Trophoblast cell (in vitro differentiated cells and primary cell): ENCODE results near the gene ESYT2. TPM values are rescaled to one million over a fixed set of nuclear protein-coding genes. Genes with fewer than 3 reads are reported as not detected.
"Not testable (repeated sequence)": the region's sequence is repeated elsewhere in the genome, so short reads cannot be mapped to it uniquely, and the experiment has no call there.

ENCODE experiments used
- DNase-seq, 2 donors: peaks; one replicate each; pipeline ENCODE4 v3.0.0-alpha.2; 2016
- H2AFZ ChIP-seq: 2 replicates; pipeline ENCODE4 v1.6.1; 2013; ENCODE audit warnings: low read length, moderate library complexity, mild to moderate bottlenecking; ENCODE audit not compliant: insufficient read depth, poor library complexity
- H2AK5ac ChIP-seq: 2 replicates; pipeline ENCODE4 v1.6.1; 2013; ENCODE audit warnings: mild to moderate bottlenecking, low read length
- H2BK120ac ChIP-seq: 2 replicates; pipeline ENCODE4 v1.6.1; 2013; ENCODE audit warnings: low read length, mild to moderate bottlenecking, moderate library complexity; ENCODE audit not compliant: insufficient read depth, poor library complexity
- H2BK12ac ChIP-seq: 2 replicates; pipeline ENCODE4 v1.6.1; 2013; ENCODE audit warnings: mild to moderate bottlenecking, low read length, moderate library complexity
- H2BK5ac ChIP-seq: 2 replicates; pipeline ENCODE4 v1.6.1; 2013; ENCODE audit warnings: low read length, low read depth, moderate library complexity, mild to moderate bottlenecking; ENCODE audit not compliant: poor library complexity
- H3K14ac ChIP-seq: 2 replicates; pipeline ENCODE4 v1.6.1; 2013; ENCODE audit warnings: mild to moderate bottlenecking, low read length
- H3K18ac ChIP-seq: 2 replicates; pipeline ENCODE4 v1.6.1; 2013; ENCODE audit warnings: mild to moderate bottlenecking, low read length
- H3K23ac ChIP-seq: 2 replicates; pipeline ENCODE4 v1.6.1; 2013; ENCODE audit warnings: low read length
- H3K27ac ChIP-seq: 2 replicates; pipeline ENCODE4 v1.5.1; 2013; ENCODE audit warnings: low read depth, mild to moderate bottlenecking, inconsistent platforms, low read length, moderate library complexity
- H3K27me3 ChIP-seq: 2 replicates; pipeline ENCODE4 v1.6.1; 2013; ENCODE audit warnings: inconsistent platforms, mild to moderate bottlenecking, low read length, moderate library complexity; ENCODE audit not compliant: insufficient read depth
- H3K36me3 ChIP-seq, 2 experiments: 1 replicate in 1 of 2; 2 replicates in 1 of 2; pipeline ENCODE4 v1.6.1; 2013; ENCODE audit warnings: low read length in 2 of 2, mild to moderate bottlenecking in 2 of 2, moderate library complexity in 1 of 2; ENCODE audit not compliant: insufficient read depth in 2 of 2, control insufficient read depth in 1 of 2
- H3K4ac ChIP-seq: 2 replicates; pipeline ENCODE4 v1.6.1; 2013; ENCODE audit warnings: low read depth, mild to moderate bottlenecking, low read length, moderate library complexity
- H3K4me1 ChIP-seq, 2 experiments: 1 replicate in 1 of 2; 2 replicates in 1 of 2; pipeline ENCODE4 v1.6.1; 2013; ENCODE audit warnings: low read length in 2 of 2, mild to moderate bottlenecking in 2 of 2, moderate library complexity in 1 of 2; ENCODE audit not compliant: insufficient read depth in 2 of 2, control insufficient read depth in 1 of 2
- H3K4me2 ChIP-seq: 2 replicates; pipeline ENCODE4 v1.6.1; 2013; ENCODE audit warnings: inconsistent platforms, mild to moderate bottlenecking, low read length, moderate library complexity
- H3K4me3 ChIP-seq: 2 replicates; pipeline ENCODE4 v1.5.1; 2013; ENCODE audit warnings: mild to moderate bottlenecking, low read depth, low read length, inconsistent platforms
- H3K79me1 ChIP-seq: one replicate; pipeline ENCODE4 v1.6.1; 2013; ENCODE audit warnings: low read length
- H3K79me2 ChIP-seq: 2 replicates; pipeline ENCODE4 v1.6.1; 2013; ENCODE audit warnings: low read length, mild to moderate bottlenecking; ENCODE audit not compliant: control insufficient read depth, insufficient read depth, poor library complexity
- H3K9ac ChIP-seq: 2 replicates; pipeline ENCODE4 v1.6.1; 2013; ENCODE audit warnings: mild to moderate bottlenecking, low read length
- H3K9me3 ChIP-seq: 2 replicates; pipeline ENCODE4 v1.6.1; 2013; ENCODE audit warnings: low read depth, mild to moderate bottlenecking, control low read depth, inconsistent platforms, low read length; ENCODE audit not compliant: insufficient read depth
- H4K12ac ChIP-seq: 2 replicates; pipeline ENCODE4 v1.6.1; 2013; ENCODE audit warnings: low read depth, mild to moderate bottlenecking, low read length, moderate library complexity
- H4K8ac ChIP-seq: 2 replicates; pipeline ENCODE4 v1.6.1; 2013; ENCODE audit warnings: low read depth, mild to moderate bottlenecking, low read length, moderate library complexity
- H4K91ac ChIP-seq: one replicate; pipeline ENCODE4 v1.6.1; 2013; ENCODE audit warnings: low read depth, mild to moderate bottlenecking, low read length, moderate library complexity
- WGBS: extraction: QIAGEN DNeasy Blood & Tissue Kit; methylation state at CpG from one replicate; pipeline ENCODE4 v1.1.7; 2013; ENCODE audit warnings: missing lambda C conversion rate; ENCODE audit not compliant: insufficient read length, insufficient coverage; ENCODE audit errors: extremely low coverage; 5-methylcytosine and 5-hydroxymethylcytosine counted together
- polyA plus RNA-seq: library from polyadenylated mRNA; stranded (reverse); fragments of 200-250 nt; gene quantifications from 2 replicates; pipeline ENCODE4 v1.2.3, GENCODE V29; 2013

Gene ESYT2, protein sequence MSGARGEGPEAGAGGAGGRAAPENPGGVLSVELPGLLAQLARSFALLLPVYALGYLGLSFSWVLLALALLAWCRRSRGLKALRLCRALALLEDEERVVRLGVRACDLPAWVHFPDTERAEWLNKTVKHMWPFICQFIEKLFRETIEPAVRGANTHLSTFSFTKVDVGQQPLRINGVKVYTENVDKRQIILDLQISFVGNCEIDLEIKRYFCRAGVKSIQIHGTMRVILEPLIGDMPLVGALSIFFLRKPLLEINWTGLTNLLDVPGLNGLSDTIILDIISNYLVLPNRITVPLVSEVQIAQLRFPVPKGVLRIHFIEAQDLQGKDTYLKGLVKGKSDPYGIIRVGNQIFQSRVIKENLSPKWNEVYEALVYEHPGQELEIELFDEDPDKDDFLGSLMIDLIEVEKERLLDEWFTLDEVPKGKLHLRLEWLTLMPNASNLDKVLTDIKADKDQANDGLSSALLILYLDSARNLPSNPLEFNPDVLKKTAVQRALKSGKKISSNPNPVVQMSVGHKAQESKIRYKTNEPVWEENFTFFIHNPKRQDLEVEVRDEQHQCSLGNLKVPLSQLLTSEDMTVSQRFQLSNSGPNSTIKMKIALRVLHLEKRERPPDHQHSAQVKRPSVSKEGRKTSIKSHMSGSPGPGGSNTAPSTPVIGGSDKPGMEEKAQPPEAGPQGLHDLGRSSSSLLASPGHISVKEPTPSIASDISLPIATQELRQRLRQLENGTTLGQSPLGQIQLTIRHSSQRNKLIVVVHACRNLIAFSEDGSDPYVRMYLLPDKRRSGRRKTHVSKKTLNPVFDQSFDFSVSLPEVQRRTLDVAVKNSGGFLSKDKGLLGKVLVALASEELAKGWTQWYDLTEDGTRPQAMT
- polyA plus RNA-seq, result 58.7 and 59.5 TPM in 2 replicates

GRCh38 chr7:158829342-158830210 lies at the start of gene ESYT2:
ESYT2 (minus strand) TSS chr7:158829509; CDS start chr7:158829418, 91 bp downstream.
- peak within 1 kb of the TSS; percentile 99 for H4K91ac ChIP-seq
- no CpG with 5 or more reads among the region's 120 CpGs for WGBS
- H2BK12ac ChIP-seq, result peak within 1 kb of the TSS; percentile 75

DNA sequence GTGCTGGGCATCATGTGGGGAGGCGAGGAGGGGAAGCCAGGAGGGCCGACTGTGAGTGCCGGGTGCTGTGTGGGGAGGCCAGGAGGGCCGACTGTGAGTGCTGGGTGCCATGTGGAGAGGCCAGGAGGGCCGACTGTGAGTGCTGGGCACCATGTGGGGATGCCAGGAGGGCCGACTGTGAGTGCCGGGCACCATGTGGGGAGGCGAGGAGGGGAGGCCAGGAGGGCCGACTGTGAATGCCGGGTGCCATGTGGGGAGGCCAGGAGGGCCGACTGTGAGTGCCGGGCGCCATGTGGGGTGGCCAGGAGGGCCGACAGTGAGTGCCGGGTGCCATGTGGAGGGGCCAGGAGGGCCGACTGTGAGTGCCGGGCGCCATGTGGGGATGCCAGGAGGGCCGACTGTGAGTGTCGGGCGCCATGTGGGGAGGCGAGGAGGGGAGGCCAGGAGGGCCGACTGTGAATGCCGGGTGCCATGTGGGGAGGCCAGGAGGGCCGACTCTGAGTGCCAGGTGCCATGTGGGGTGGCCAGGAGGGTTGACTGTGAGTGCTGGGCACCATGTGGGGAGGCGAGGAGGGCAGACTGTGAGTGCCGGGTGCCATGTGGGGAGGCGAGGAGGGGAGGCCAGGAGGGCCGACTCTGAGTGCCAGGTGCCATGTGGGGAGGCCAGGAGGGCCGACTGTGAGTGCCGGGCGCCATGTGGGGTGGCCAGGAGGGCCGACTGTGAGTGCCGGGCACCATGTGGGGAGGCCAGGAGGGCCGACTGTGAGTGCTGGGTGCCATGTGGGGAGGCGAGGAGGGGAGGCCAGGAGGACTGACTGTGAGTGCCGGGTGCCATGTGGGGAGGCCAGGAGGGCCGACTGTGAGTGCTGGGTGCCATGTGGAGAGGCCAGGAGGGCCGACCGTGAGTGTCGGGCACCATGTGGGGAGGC lies 49.1 kb upstream of the ESYT2 start:
- H3K9me3 ChIP-seq, H3K4me2 ChIP-seq, H3K18ac ChIP-seq, H3K27me3 ChIP-seq, H3K14ac ChIP-seq, H2AK5ac ChIP-seq, H4K8ac ChIP-seq, H2BK5ac ChIP-seq, H2AFZ ChIP-seq, H3K23ac ChIP-seq, H3K4me1 ChIP-seq, H3K27ac ChIP-seq, H3K79me2 ChIP-seq, H3K79me1 ChIP-seq, H2BK120ac ChIP-seq, DNase-seq, H2BK12ac ChIP-seq, H3K4ac ChIP-seq, H3K9ac ChIP-seq, H4K91ac ChIP-seq: not testable (repeated sequence)
- Histone ChIP-seq H4K12ac (peak overlapping the region; percentile 26), H3K36me3 (peaks cover 16 to 20% of the 10 kb centered on the region in 2 experiments), H3K4me3 (peak overlapping the region; percentile 35)
- WGBS, result no CpG with 5 or more reads among the region's 41 CpGs

More at GRCh38 chr7:158829342-158830210, at the start of gene ESYT2:
- Histone ChIP-seq H2AK5ac (peak within 1 kb of the TSS; percentile 89), H3K18ac (peak within 1 kb of the TSS; percentile 100), H2BK5ac (peak within 1 kb of the TSS; percentile 98), H3K14ac (peak within 1 kb of the TSS; percentile 99), H4K8ac (peak within 1 kb of the TSS; percentile 100), H3K4me2 (peak within 1 kb of the TSS; percentile 99), H3K9ac (peak within 1 kb of the TSS; percentile 92), H4K12ac (peak within 1 kb of the TSS; percentile 96), H2AFZ (peak within 1 kb of the TSS; percentile 99), H3K4me1 (peaks cover 2 to 6% of the 10 kb centered on the region in 2 experiments), H3K4ac (peak within 1 kb of the TSS; percentile 95), H3K23ac (peak within 1 kb of the TSS; percentile 73), H3K27ac (peak within 1 kb of the TSS; percentile 98), H3K79me1 (peaks cover 16% of the 10 kb centered on the region), H3K9me3 (peaks cover 2% of the 10 kb centered on the region), H3K36me3 (peaks cover 0 to 2% of the 10 kb centered on the region in 2 experiments), H2BK120ac (peak within 1 kb of the TSS; percentile 98), H3K27me3 (no peaks in the 10 kb centered on the region), H3K4me3 (peak within 1 kb of the TSS; percentile 92), H3K79me2 (peaks cover 22% of the 10 kb centered on the region)
- peak; percentile 97 to 98 for DNase-seq

GRCh38 chr7:158876984-158877383 lies 47.7 kb upstream of the ESYT2 start:
- no peak overlapping the region for H3K4me2 ChIP-seq
- no peak overlapping the region for H2AK5ac ChIP-seq
- H2AFZ ChIP-seq, result no peak overlapping the region
- DNase-seq, result no peak
- H4K12ac ChIP-seq, result no peak overlapping the region
- no peaks in the 10 kb centered on the region for H3K9me3 ChIP-seq
- no peak overlapping the region for H3K23ac ChIP-seq
- no peak overlapping the region for H2BK120ac ChIP-seq
- no peak overlapping the region for H4K91ac ChIP-seq
- no peak overlapping the region for H3K14ac ChIP-seq
- no peak overlapping the region for H3K18ac ChIP-seq
- WGBS, result no CpG with 5 or more reads among the region's 23 CpGs
- H3K27me3 ChIP-seq, result no peaks in the 10 kb centered on the region
- H2BK12ac ChIP-seq, result no peak overlapping the region
- H3K79me2 ChIP-seq, result no peaks in the 10 kb centered on the region
- no peak overlapping the region for H3K9ac ChIP-seq
- no peak overlapping the region for H3K4ac ChIP-seq
- H2BK5ac ChIP-seq, result no peak overlapping the region
- H3K4me1 ChIP-seq, result no peaks in the 10 kb centered on the region
- H4K8ac ChIP-seq, result no peak overlapping the region
- H3K36me3 ChIP-seq, result peaks cover 16 to 17% of the 10 kb centered on the region in 2 experiments
- H3K79me1 ChIP-seq, result no peaks in the 10 kb centered on the region
- no peak overlapping the region for H3K27ac ChIP-seq
- H3K4me3 ChIP-seq, result no peak overlapping the region
